Adrenal gland (tissue), 5 donors: ENCODE measurements around the gene HES6.

Source experiments
- POLR2A ChIP-seq, 2 donors: fragments of 450-650 bp; IDR thresholded peaks; one replicate each; pipeline ENCODE4 v1.6.1; 2017; ENCODE audit warnings: antibody characterized with exemption in 2 of 2, mild to moderate bottlenecking in 2 of 2, moderate library complexity in 1 of 2
- TF ChIP-seq, protein P1 (sequence below), 6 experiments: fragments of 450-650 bp in 4 of 6; fragments of 200-600 bp in 2 of 6; sonication (generic) in 1 of 6; IDR thresholded peaks; 1 replicate in 5 of 6; 2 replicates in 1 of 6; pipeline versions ENCODE4 v1.5.1 to v1.8.0; 2016 to 2021; ENCODE audit warnings: antibody characterized with exemption in 6 of 6, mild to moderate bottlenecking in 2 of 6, moderate library complexity in 1 of 6
- donor health status: DM: no; HTN: no; CAD: no.

- TF ChIP-seq, protein P1, sequence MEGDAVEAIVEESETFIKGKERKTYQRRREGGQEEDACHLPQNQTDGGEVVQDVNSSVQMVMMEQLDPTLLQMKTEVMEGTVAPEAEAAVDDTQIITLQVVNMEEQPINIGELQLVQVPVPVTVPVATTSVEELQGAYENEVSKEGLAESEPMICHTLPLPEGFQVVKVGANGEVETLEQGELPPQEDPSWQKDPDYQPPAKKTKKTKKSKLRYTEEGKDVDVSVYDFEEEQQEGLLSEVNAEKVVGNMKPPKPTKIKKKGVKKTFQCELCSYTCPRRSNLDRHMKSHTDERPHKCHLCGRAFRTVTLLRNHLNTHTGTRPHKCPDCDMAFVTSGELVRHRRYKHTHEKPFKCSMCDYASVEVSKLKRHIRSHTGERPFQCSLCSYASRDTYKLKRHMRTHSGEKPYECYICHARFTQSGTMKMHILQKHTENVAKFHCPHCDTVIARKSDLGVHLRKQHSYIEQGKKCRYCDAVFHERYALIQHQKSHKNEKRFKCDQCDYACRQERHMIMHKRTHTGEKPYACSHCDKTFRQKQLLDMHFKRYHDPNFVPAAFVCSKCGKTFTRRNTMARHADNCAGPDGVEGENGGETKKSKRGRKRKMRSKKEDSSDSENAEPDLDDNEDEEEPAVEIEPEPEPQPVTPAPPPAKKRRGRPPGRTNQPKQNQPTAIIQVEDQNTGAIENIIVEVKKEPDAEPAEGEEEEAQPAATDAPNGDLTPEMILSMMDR (IDR thresholded peaks at IDR 0.05) = peak in 1 of 6 experiments; percentile 29
- peak in 1 of 2 donors; percentile 50 for TF ChIP-seq POLR2A (IDR thresholded peaks at IDR 0.05)
These were observed 46.7 kb upstream of the HES6 start for GRCh38 chr2:238286551-238286950.
